PFSK-1 (cell line): ENCODE measurements around the gene MYO10.

ENCODE experiments used
- POLR2AphosphoS5 ChIP-seq: IDR thresholded peaks from 2 replicates; pipeline ENCODE4 v1.6.1; 2012; ENCODE audit warnings: low read depth, mild to moderate bottlenecking, control low read depth, low read length, moderate library complexity
- TAF1 ChIP-seq: IDR thresholded peaks from 2 replicates; pipeline ENCODE4 v1.6.1; 2012; ENCODE audit warnings: low read length, control low read depth, borderline replicate concordance; ENCODE audit not compliant: insufficient read depth

GRCh38 chr5:16859346-16859745 lies 76.7 kb downstream of the MYO10 start:
- TF ChIP-seq POLR2AphosphoS5, result no peak
- no peak for TF ChIP-seq TAF1
